ENCODE measurements around the gene ARMH2. TPM values are rescaled to one million over a fixed set of nuclear protein-coding genes. Genes with fewer than 3 reads are reported as not detected.

Gene ARMH2
- not detected for total RNA-seq

DNA sequence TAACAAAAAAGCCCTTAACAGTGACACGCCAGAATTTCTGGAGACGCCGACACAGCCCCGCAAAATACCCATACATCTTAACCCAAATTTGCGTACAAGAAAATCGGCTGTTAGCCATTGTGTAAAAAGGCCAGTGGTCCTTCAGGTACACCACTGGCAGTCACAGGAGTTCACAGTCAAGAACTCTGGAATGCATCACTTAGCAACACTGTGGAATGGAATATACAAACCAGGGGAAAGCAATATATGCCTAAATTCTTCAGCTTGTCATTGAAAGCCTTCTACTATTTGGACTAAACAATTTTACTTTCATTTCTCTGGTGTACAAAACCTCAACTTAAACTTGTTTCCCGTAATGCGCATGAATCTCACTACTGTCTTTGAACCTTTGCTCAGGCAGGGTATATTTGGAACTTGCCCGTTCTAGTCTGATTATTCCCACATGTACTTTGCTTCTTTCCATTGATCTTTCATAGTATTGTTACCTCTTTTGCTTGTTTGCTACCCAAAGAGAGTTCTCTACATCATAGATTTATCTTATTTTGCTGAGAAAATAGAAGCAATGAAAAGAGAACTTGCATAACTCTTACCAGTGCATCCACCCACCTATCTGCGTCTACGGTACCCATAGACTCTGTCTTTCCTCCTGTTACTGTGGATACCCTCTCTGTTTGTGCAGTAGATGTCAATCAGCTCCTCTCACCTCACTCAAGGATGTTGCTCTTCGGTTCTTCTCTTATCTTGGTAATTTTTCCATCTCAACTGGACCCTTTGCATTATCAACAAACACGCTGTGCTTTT, at the start of gene ARMH2:
TSS of gene ARMH2 (minus strand) at position 178 of the 801 bp plus-strand sequence. CDS start at position 118, 60 bp downstream.
- Histone ChIP-seq H3K27ac (ENCODE audit: low read depth, low read length) (no peak within 1 kb of the TSS), H3K9me3 (ENCODE audit: control insufficient read depth in 3 of 3, low read length in 3 of 3) (no peaks in the 10 kb centered on the region), H3K27me3 (ENCODE audit: control insufficient read depth in 3 of 3, insufficient read depth in 3 of 3, low read length in 3 of 3) (no peaks in the 10 kb centered on the region), H3K4me1 (ENCODE audit: control insufficient read depth in 3 of 3, insufficient read depth in 3 of 3, low read length in 3 of 3) (no peaks in the 10 kb centered on the region), H3K36me3 (ENCODE audit: control insufficient read depth in 3 of 3, insufficient read depth in 3 of 3, low read length in 3 of 3) (no peaks in the 10 kb centered on the region), H3K9ac (ENCODE audit: low read depth in 1 of 3, low read length in 3 of 3) (no peak within 1 kb of the TSS), H3K4me3 (ENCODE audit: low read length in 3 of 3) (no peak within 1 kb of the TSS)

DNA sequence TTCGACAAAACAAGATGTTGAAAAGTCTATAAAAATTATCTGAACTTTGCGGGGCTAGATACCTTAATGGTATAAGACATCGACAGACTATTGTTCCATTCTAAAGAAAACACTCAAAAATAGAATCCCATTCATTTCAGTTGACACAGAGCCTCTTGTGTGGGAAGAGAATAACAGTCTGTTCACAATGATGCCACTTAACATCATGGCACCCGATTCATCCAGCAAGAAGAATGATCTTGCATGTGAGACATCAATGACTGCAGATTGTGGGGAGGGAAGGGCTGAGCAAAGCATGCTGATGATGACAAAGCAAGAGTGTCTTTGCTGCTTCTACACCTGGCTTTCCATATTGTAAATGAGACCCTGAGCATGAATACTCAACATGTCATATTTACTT, 49.7 kb upstream of the ARMH2 start:
- H3K9me3 ChIP-seq (ENCODE audit: control insufficient read depth in 3 of 3, low read length in 3 of 3): no peaks in the 10 kb centered on the region
- peaks cover 32 to 42% (median 36%) of the 10 kb centered on the region in 3 donors for H3K36me3 ChIP-seq (ENCODE audit: control insufficient read depth in 3 of 3, insufficient read depth in 3 of 3, low read length in 3 of 3)
- no peaks in the 10 kb centered on the region for H3K4me1 ChIP-seq (ENCODE audit: control insufficient read depth in 3 of 3, insufficient read depth in 3 of 3, low read length in 3 of 3)
- H3K9ac ChIP-seq (ENCODE audit: low read depth in 1 of 3, low read length in 3 of 3): no peak overlapping the region
- H3K27ac ChIP-seq (ENCODE audit: low read depth, low read length): no peak overlapping the region
- H3K27me3 ChIP-seq (ENCODE audit: control insufficient read depth in 3 of 3, insufficient read depth in 3 of 3, low read length in 3 of 3): no peaks in the 10 kb centered on the region
- H3K4me3 ChIP-seq (ENCODE audit: low read length in 3 of 3): no peak overlapping the region

DNA sequence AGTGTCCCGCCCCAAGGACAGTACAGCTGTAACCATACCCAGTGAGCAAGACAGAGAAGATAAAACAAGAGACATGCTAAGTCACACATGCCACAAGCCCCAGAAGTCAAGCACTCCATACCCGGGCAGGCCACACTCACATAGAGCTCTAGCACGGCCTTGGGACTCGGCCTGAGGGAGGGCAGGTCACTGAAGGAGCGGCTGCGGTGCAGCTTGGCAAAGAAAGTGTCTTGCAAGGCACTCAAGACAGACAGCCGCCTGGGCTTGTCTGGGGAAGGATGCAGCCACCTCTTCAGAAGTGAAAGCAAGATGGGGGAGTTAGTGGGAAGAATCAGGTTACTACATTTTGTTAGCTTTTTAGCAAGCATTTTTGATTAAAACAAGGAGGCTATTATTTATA, 48.7 kb upstream of the ARMH2 start:
- H3K9ac ChIP-seq (ENCODE audit: low read depth in 1 of 3, low read length in 3 of 3): no peak overlapping the region
- peaks cover 34 to 49% (median 40%) of the 10 kb centered on the region in 3 donors for H3K36me3 ChIP-seq (ENCODE audit: control insufficient read depth in 3 of 3, insufficient read depth in 3 of 3, low read length in 3 of 3)
- no peaks in the 10 kb centered on the region for H3K9me3 ChIP-seq (ENCODE audit: control insufficient read depth in 3 of 3, low read length in 3 of 3)

GRCh38 chr6:24845578-24845977, 46.9 kb upstream of the ARMH2 start:
- H3K27ac ChIP-seq (ENCODE audit: low read depth, low read length): no peak overlapping the region
- H3K36me3 ChIP-seq (ENCODE audit: control insufficient read depth in 3 of 3, insufficient read depth in 3 of 3, low read length in 3 of 3): peaks cover 36 to 43% (median 41%) of the 10 kb centered on the region in 3 donors

More for the DNA sequence above, 48.7 kb upstream of the ARMH2 start:
- H3K27me3 ChIP-seq (ENCODE audit: control insufficient read depth in 3 of 3, insufficient read depth in 3 of 3, low read length in 3 of 3): no peaks in the 10 kb centered on the region
- no peaks in the 10 kb centered on the region for H3K4me1 ChIP-seq (ENCODE audit: control insufficient read depth in 3 of 3, insufficient read depth in 3 of 3, low read length in 3 of 3)
- H3K27ac ChIP-seq (ENCODE audit: low read depth, low read length): no peak overlapping the region
- H3K4me3 ChIP-seq (ENCODE audit: low read length in 3 of 3): no peak overlapping the region

DNA sequence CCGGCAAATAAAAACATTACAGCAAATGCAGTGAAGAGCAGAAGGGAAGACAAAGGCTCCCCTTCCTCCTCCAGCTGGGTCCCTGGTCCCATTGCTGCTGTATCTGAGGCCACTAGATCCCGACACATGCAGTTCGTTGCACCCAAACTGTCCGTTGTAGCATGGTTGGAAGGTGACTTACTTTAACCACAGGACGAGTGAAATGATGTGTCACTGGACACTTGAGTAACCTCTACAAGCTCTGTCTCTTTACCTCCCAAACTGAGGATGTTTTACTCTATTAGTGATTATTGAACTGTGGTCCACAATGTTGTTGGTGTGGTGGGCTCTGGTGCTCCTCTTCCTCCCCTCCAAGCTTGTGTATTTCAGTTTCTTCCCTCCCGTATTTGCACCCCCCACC, 46.2 kb upstream of the ARMH2 start:
- Histone ChIP-seq H3K36me3 (ENCODE audit: control insufficient read depth in 3 of 3, insufficient read depth in 3 of 3, low read length in 3 of 3) (peaks cover 36 to 42% (median 36%) of the 10 kb centered on the region in 3 donors), H3K4me3 (ENCODE audit: low read length in 3 of 3) (no peak overlapping the region), H3K27me3 (ENCODE audit: control insufficient read depth in 3 of 3, insufficient read depth in 3 of 3, low read length in 3 of 3) (no peaks in the 10 kb centered on the region), H3K9me3 (ENCODE audit: control insufficient read depth in 3 of 3, low read length in 3 of 3) (no peaks in the 10 kb centered on the region), H3K9ac (ENCODE audit: low read depth in 1 of 3, low read length in 3 of 3) (no peak overlapping the region), H3K27ac (ENCODE audit: low read depth, low read length) (no peak overlapping the region), H3K4me1 (ENCODE audit: control insufficient read depth in 3 of 3, insufficient read depth in 3 of 3, low read length in 3 of 3) (no peaks in the 10 kb centered on the region)

More at GRCh38 chr6:24845578-24845977, 46.9 kb upstream of the ARMH2 start:
- Histone ChIP-seq H3K27me3 (ENCODE audit: control insufficient read depth in 3 of 3, insufficient read depth in 3 of 3, low read length in 3 of 3) (no peaks in the 10 kb centered on the region), H3K9me3 (ENCODE audit: control insufficient read depth in 3 of 3, low read length in 3 of 3) (no peaks in the 10 kb centered on the region), H3K9ac (ENCODE audit: low read depth in 1 of 3, low read length in 3 of 3) (no peak overlapping the region), H3K4me3 (ENCODE audit: low read length in 3 of 3) (no peak overlapping the region), H3K4me1 (ENCODE audit: control insufficient read depth in 3 of 3, insufficient read depth in 3 of 3, low read length in 3 of 3) (no peaks in the 10 kb centered on the region)

DNA sequence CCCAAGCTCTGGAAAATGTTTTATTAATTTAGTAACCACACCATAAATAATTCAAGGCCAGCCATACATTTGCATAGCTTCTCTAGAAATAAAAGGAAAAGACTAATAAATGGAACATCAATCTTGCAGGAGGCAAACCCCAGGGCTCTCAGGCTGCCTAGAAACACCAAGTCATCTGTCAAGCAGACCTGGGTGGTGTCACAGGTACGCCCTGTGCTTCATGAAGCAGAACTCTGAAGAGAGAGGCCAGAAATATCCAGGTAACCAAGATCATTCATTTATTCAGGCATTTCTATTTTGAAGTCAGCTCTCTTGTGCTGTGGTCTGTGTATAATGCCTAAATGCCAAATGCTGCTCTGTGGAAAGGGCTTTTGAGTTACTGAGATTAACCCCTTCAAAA, 45.3 kb upstream of the ARMH2 start:
- no peaks in the 10 kb centered on the region for H3K27me3 ChIP-seq (ENCODE audit: control insufficient read depth in 3 of 3, insufficient read depth in 3 of 3, low read length in 3 of 3)
- H3K27ac ChIP-seq (ENCODE audit: low read depth, low read length): no peak overlapping the region
- H3K36me3 ChIP-seq (ENCODE audit: control insufficient read depth in 3 of 3, insufficient read depth in 3 of 3, low read length in 3 of 3): peaks cover 29 to 37% (median 30%) of the 10 kb centered on the region in 3 donors
- H3K9me3 ChIP-seq (ENCODE audit: control insufficient read depth in 3 of 3, low read length in 3 of 3): no peaks in the 10 kb centered on the region
- H3K4me1 ChIP-seq (ENCODE audit: control insufficient read depth in 3 of 3, insufficient read depth in 3 of 3, low read length in 3 of 3): no peaks in the 10 kb centered on the region
- no peak overlapping the region for H3K4me3 ChIP-seq (ENCODE audit: low read length in 3 of 3)
- H3K9ac ChIP-seq (ENCODE audit: low read depth in 1 of 3, low read length in 3 of 3): no peak overlapping the region

- Histone ChIP-seq H3K9me3 (ENCODE audit: control insufficient read depth in 3 of 3, low read length in 3 of 3) (no peaks in the 10 kb centered on the region), H3K4me1 (ENCODE audit: control insufficient read depth in 3 of 3, insufficient read depth in 3 of 3, low read length in 3 of 3) (peaks cover 0 to 7% (median 0%) of the 10 kb centered on the region in 3 donors), H3K9ac (ENCODE audit: low read depth in 1 of 3, low read length in 3 of 3) (no peak overlapping the region), H3K4me3 (ENCODE audit: low read length in 3 of 3) (no peak overlapping the region), H3K36me3 (ENCODE audit: control insufficient read depth in 3 of 3, insufficient read depth in 3 of 3, low read length in 3 of 3) (peaks cover 10 to 16% (median 14%) of the 10 kb centered on the region in 3 donors), H3K27ac (ENCODE audit: low read depth, low read length) (no peak overlapping the region), H3K27me3 (ENCODE audit: control insufficient read depth in 3 of 3, insufficient read depth in 3 of 3, low read length in 3 of 3) (no peaks in the 10 kb centered on the region)
Observed at GRCh38 chr6:24840187-24840586, 41.5 kb upstream of the ARMH2 start.

DNA sequence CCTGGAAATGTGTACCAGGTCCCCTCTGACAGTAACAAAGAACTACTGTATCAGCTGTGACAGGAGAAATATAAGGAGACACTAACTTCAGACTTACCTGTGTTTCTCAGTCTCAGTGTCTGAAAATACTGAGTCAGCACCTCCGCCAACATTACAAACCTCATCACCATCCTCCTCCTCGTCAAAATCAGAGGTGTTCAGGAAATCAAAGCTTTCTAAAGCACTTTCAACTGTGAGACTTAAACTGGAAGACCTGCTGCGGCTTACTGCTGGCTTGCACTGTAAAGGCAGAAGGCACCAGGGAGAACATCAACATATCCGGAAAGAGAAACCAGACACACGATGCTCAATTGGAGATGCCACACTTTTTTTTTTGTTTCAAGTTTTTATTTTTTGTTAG, 40.3 kb upstream of the ARMH2 start:
- Histone ChIP-seq H3K9me3 (ENCODE audit: control insufficient read depth in 3 of 3, low read length in 3 of 3) (no peaks in the 10 kb centered on the region), H3K9ac (ENCODE audit: low read depth in 1 of 3, low read length in 3 of 3) (no peak overlapping the region), H3K36me3 (ENCODE audit: control insufficient read depth in 3 of 3, insufficient read depth in 3 of 3, low read length in 3 of 3) (peaks cover 6 to 20% (median 12%) of the 10 kb centered on the region in 3 donors), H3K27ac (ENCODE audit: low read depth, low read length) (no peak overlapping the region), H3K27me3 (ENCODE audit: control insufficient read depth in 3 of 3, insufficient read depth in 3 of 3, low read length in 3 of 3) (no peaks in the 10 kb centered on the region), H3K4me1 (ENCODE audit: control insufficient read depth in 3 of 3, insufficient read depth in 3 of 3, low read length in 3 of 3) (peaks cover 0 to 7% (median 0%) of the 10 kb centered on the region in 3 donors), H3K4me3 (ENCODE audit: low read length in 3 of 3) (no peak overlapping the region)

GRCh38 chr6:24838081-24838480, 39.4 kb upstream of the ARMH2 start:
- no peak overlapping the region for H3K4me3 ChIP-seq (ENCODE audit: low read length in 3 of 3)
- H3K36me3 ChIP-seq (ENCODE audit: control insufficient read depth in 3 of 3, insufficient read depth in 3 of 3, low read length in 3 of 3): peaks cover 5 to 18% (median 9%) of the 10 kb centered on the region in 3 donors
- no peaks in the 10 kb centered on the region for H3K9me3 ChIP-seq (ENCODE audit: control insufficient read depth in 3 of 3, low read length in 3 of 3)
- H3K9ac ChIP-seq (ENCODE audit: low read depth in 1 of 3, low read length in 3 of 3): no peak overlapping the region
- no peaks in the 10 kb centered on the region for H3K27me3 ChIP-seq (ENCODE audit: control insufficient read depth in 3 of 3, insufficient read depth in 3 of 3, low read length in 3 of 3)
- no peak overlapping the region for H3K27ac ChIP-seq (ENCODE audit: low read depth, low read length)
- H3K4me1 ChIP-seq (ENCODE audit: control insufficient read depth in 3 of 3, insufficient read depth in 3 of 3, low read length in 3 of 3): peaks cover 0 to 7% (median 0%) of the 10 kb centered on the region in 3 donors

GRCh38 chr6:24836109-24836508, 37.4 kb upstream of the ARMH2 start:
- Histone ChIP-seq H3K4me3 (ENCODE audit: low read length in 3 of 3) (no peak overlapping the region), H3K36me3 (ENCODE audit: control insufficient read depth in 3 of 3, insufficient read depth in 3 of 3, low read length in 3 of 3) (peaks cover 10 to 24% (median 10%) of the 10 kb centered on the region in 3 donors), H3K27ac (ENCODE audit: low read depth, low read length) (no peak overlapping the region), H3K4me1 (ENCODE audit: control insufficient read depth in 3 of 3, insufficient read depth in 3 of 3, low read length in 3 of 3) (peaks cover 0 to 7% (median 0%) of the 10 kb centered on the region in 3 donors), H3K27me3 (ENCODE audit: control insufficient read depth in 3 of 3, insufficient read depth in 3 of 3, low read length in 3 of 3) (no peaks in the 10 kb centered on the region), H3K9ac (ENCODE audit: low read depth in 1 of 3, low read length in 3 of 3) (no peak overlapping the region), H3K9me3 (ENCODE audit: control insufficient read depth in 3 of 3, low read length in 3 of 3) (no peaks in the 10 kb centered on the region)

Data from skeletal muscle tissue (tissue), 4 donors.